SK-N-SH treated with all-trans-retinoic acid at 6 μM for 48 hours (cell line): ENCODE measurements around the gene SGO1.
"Not testable (repeated sequence)": the region's sequence is repeated elsewhere in the genome, so short reads cannot be mapped to it uniquely, and the experiment has no call there.

ENCODE experiments used
- ARNTL ChIP-seq: fragments of 450-650 bp; formaldehyde crosslinking; IDR thresholded peaks from 2 replicates; pipeline ENCODE4 v1.5.0; 2020; ENCODE audit warnings: low read depth, mild to moderate bottlenecking, moderate library complexity, borderline replicate concordance
- TOX ChIP-seq: fragments of 250-450 bp; sonication (Bioruptor Pico); IDR thresholded peaks from 2 replicates; pipeline ENCODE4 v1.8.0; 2021; ENCODE audit warnings: mild to moderate bottlenecking, moderate library complexity, borderline replicate concordance
- ZC3H10 ChIP-seq: fragments of 250-450 bp; sonication (Bioruptor Pico); IDR thresholded peaks from 2 replicates; pipeline ENCODE4 v1.5.1; 2021; ENCODE audit warnings: mild to moderate bottlenecking, moderate library complexity

DNA sequence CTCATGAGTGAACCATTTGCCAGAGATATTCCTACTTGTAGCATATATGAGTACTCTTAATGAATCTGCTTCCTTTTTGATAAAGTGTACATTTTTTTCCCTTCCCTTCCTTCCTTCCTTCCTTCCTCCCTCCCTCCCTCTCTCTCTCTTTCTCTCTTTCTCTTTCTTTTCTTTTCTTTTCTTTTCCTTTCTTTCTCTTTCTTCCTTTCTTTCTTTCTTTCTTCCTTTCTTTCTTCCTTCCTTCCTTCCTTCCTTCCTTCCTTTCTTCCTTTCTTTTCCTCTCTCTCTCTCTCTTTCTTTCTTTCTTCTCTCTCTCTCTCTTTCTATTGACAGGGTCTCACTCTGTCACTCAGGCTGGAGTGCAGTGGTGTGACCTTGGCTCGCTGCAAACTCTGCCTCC lies 27.5 kb upstream of the SGO1 start:
- TF ChIP-seq ZC3H10; TOX (CRISPR knock-in tag); ARNTL: not testable (repeated sequence)
